ENCODE measurements around the gene LONP2. TPM values are rescaled to one million over a fixed set of nuclear protein-coding genes. Genes with fewer than 3 reads are reported as not detected.

Gene LONP2
- total RNA-seq, 1 experiment from 2014 or later, result 46.8 TPM

DNA sequence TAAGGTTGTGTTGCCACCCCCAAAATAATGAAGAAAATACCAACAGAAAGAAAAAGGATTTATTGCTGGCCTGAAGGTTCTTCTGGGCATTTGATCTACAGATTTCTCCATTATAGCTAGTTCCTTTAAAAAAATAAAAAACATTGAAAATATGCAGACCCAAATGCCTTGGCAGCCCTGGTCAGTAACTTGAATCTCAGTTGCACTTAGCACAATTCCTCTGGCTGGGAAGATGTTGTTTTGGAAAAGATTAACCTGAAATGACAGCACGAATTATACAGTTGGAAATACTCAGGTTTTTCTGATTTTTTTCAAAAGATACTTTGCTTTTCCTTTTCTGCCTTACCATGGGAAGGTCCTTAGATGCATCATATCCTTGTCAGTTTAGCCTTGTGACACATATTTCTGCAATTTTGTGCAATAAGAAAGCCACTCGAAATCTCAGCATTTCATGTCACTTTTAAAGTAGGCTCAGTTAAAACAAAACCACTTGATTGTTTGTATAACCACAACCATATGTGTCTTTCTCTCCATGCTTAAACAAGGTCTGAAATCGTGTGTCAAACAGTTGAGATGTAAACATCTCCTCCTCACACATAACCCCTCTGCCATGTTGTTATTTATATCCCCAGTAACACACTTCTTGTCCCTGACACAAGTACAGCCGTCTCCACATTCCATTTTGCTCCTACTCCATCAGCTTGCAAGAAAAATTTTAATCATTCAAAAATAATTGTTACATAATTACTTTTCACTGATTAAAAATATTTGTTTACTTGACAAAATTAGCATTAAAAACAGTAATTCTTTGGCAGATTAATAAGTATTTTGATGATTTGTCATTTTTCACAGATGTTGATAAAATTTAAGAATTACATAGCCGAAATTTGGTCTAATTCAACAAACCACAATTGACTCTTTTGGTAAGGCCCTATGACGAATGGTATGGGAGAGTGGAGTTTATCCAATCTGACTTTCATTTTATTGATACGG, 80.0 kb downstream of the LONP2 start:
- H3K27me3 ChIP-seq (ENCODE audit: insufficient read depth, low read length), result no peaks in the 10 kb centered on the region
- no peaks in the 10 kb centered on the region for H3K4me1 ChIP-seq (ENCODE audit: control insufficient read depth in 1 of 2, insufficient read depth in 2 of 2, low read length in 2 of 2)
- ATAC-seq, result no peak
- H4K20me1 ChIP-seq (ENCODE audit: insufficient read depth), result no peaks in the 10 kb centered on the region; the same call in 1 of the 2 replicates
- ChIA-PET POLR2A (no interaction called here), CTCF (no interaction called here), RAD21 (ENCODE audit: low non-redundant PET in 1 of 2, low total read pairs in 2 of 2, uncharacterized antibody in 2 of 2, unreplicated experiment in 2 of 2) (no interaction called here)
- no peak overlapping the region for H3K4me2 ChIP-seq (ENCODE audit: low read length)
- no peaks in the 10 kb centered on the region for H3K79me2 ChIP-seq (ENCODE audit: insufficient read depth, low read length)
- no peaks in the 10 kb centered on the region for H3K9me2 ChIP-seq (ENCODE audit: insufficient read depth)
- H3K9ac ChIP-seq (ENCODE audit: low read length), result no peak overlapping the region
- H3K9me3 ChIP-seq (ENCODE audit: control insufficient read depth in 1 of 2, insufficient read depth in 1 of 2, low read depth in 1 of 2, low read length in 2 of 2), result no peaks in the 10 kb centered on the region
- H3K4me3 ChIP-seq (replicated peaks in 1 of 2; ENCODE audit: low read depth in 1 of 2, low read length in 2 of 2), result no peak overlapping the region
- intact Hi-C loops (cut with micrococcal nuclease), result no loop called here
- no peak overlapping the region for H2AFZ ChIP-seq (ENCODE audit: low read depth, low read length, poor library complexity, severe bottlenecking)
- no TSS peak for BruUV-seq (replicated peaks)
- TF ChIP-seq ZNF274 (IDR thresholded peaks at IDR 0.05; ENCODE audit: low read depth, low read length) (no peak), ZFX (IDR thresholded peaks at IDR 0.05) (no peak), EZH2 (IDR thresholded peaks at IDR 0.05) (no peak), EZH2phosphoT487 (IDR thresholded peaks at IDR 0.05; ENCODE audit: borderline replicate concordance) (no peak), ELF1 (IDR thresholded peaks at IDR 0.05; ENCODE audit: borderline replicate concordance, low read depth) (no peak), CEBPB (IDR thresholded peaks at IDR 0.05; ENCODE audit: low read depth) (no peak), POLR2A (IDR thresholded peaks at IDR 0.05; ENCODE audit: borderline replicate concordance, extremely low read depth, insufficient read depth, insufficient read length) (no peak), POLR2AphosphoS5 (IDR thresholded peaks at IDR 0.05; ENCODE audit: low read depth, low read length) (no peak)
- TF ChIP-seq, protein P1, sequence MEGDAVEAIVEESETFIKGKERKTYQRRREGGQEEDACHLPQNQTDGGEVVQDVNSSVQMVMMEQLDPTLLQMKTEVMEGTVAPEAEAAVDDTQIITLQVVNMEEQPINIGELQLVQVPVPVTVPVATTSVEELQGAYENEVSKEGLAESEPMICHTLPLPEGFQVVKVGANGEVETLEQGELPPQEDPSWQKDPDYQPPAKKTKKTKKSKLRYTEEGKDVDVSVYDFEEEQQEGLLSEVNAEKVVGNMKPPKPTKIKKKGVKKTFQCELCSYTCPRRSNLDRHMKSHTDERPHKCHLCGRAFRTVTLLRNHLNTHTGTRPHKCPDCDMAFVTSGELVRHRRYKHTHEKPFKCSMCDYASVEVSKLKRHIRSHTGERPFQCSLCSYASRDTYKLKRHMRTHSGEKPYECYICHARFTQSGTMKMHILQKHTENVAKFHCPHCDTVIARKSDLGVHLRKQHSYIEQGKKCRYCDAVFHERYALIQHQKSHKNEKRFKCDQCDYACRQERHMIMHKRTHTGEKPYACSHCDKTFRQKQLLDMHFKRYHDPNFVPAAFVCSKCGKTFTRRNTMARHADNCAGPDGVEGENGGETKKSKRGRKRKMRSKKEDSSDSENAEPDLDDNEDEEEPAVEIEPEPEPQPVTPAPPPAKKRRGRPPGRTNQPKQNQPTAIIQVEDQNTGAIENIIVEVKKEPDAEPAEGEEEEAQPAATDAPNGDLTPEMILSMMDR (IDR thresholded peaks at IDR 0.05 in 2 of 3, conservative IDR thresholded peaks at IDR 0.05 in 1 of 3; ENCODE audit: borderline replicate concordance in 1 of 3, insufficient read depth in 1 of 3, low read depth in 2 of 3, low read length in 2 of 3), result no peak
- H3K27ac ChIP-seq (ENCODE audit: low read depth, low read length), result no peak overlapping the region
- no peak for DNase-seq (ENCODE audit: low read depth, low spot score)
- H3K36me3 ChIP-seq (ENCODE audit: control insufficient read depth in 1 of 2, insufficient read depth in 2 of 2, low read length in 2 of 2), result no peaks in the 10 kb centered on the region

Data from HCT116 (cell line).